SK-N-MC (cell line): ENCODE results near the gene RBM5.
"Not testable (repeated sequence)": the region's sequence is repeated elsewhere in the genome, so short reads cannot be mapped to it uniquely, and the experiment has no call there.

Experiments used
- DNase-seq: peaks from one replicate; pipeline ENCODE4 v3.0.0-alpha.2; 2011; ENCODE audit warnings: low read depth, low spot score
- H3K27ac ChIP-seq: fragments of 200-600 bp; sonication (generic); 2 replicates; pipeline ENCODE4 v1.5.1; 2016; ENCODE audit warnings: mixed run types
- H3K36me3 ChIP-seq: fragments of 200-600 bp; sonication (generic); 2 replicates; pipeline ENCODE4 v1.6.1; 2017; ENCODE audit warnings: antibody characterized with exemption, low read length, mixed read lengths; ENCODE audit not compliant: insufficient read depth
- H3K4me3 ChIP-seq: fragments of 200-600 bp; sonication (generic); 2 replicates; pipeline ENCODE4 v1.5.1; 2016
- H3K9ac ChIP-seq: fragments of 200-600 bp; sonication (generic); 2 replicates; pipeline ENCODE4 v1.8.0; 2017; ENCODE audit warnings: mixed run types, mixed read lengths; ENCODE audit not compliant: insufficient read length
- H3K9me3 ChIP-seq: fragments of 200-600 bp; sonication (generic); 2 replicates; pipeline ENCODE4 v1.6.1; 2017; ENCODE audit warnings: low read depth, mild to moderate bottlenecking, antibody characterized with exemption, low read length, moderate library complexity, mixed read lengths
- EZH2 ChIP-seq: fragments of 200-600 bp; sonication (generic); IDR thresholded peaks from one replicate; pipeline ENCODE4 v1.6.1; 2017; ENCODE audit warnings: antibody characterized with exemption
- FOXP2 ChIP-seq: optimal IDR thresholded peaks from 2 replicates; pipeline ENCODE3; 2011; ENCODE audit warnings: mild to moderate bottlenecking, moderate library complexity; ENCODE audit not compliant: insufficient read depth; ENCODE audit errors: extremely low read length, control extremely low read depth
- POLR2AphosphoS5 ChIP-seq: IDR thresholded peaks from 2 replicates; pipeline ENCODE4 v1.6.1; 2012; ENCODE audit warnings: mild to moderate bottlenecking, low read depth, low read length, borderline replicate concordance

RBM5 gene

GRCh38 chr3:50088725-50089608 is at the start of gene RBM5:
TSS of gene RBM5 (plus strand) at chr3:50088919. CDS start at chr3:50090435, 1,516 bp downstream.
- H3K36me3 ChIP-seq, result peaks cover 32% of the 10 kb centered on the region
- peak; percentile 87 for TF ChIP-seq POLR2AphosphoS5
- TF ChIP-seq FOXP2, result no peak
- no peak for TF ChIP-seq EZH2
- peak within 1 kb of the TSS; percentile 89 for H3K4me3 ChIP-seq
- peak within 1 kb of the TSS; percentile 91 for H3K27ac ChIP-seq
- H3K9me3 ChIP-seq, result no peaks in the 10 kb centered on the region
- DNase-seq, result peak; percentile 16
- H3K9ac ChIP-seq, result peak within 1 kb of the TSS; percentile 99

- TF ChIP-seq EZH2, result no peak
- TF ChIP-seq POLR2AphosphoS5, result no peak
- no peak for DNase-seq
- Histone ChIP-seq H3K9ac (no peak overlapping the region), H3K27ac (no peak overlapping the region), H3K4me3 (no peak overlapping the region), H3K36me3 (peaks cover 8% of the 10 kb centered on the region), H3K9me3 (no peaks in the 10 kb centered on the region)
Measured at GRCh38 chr3:50044976-50045375, 43.7 kb upstream of the RBM5 start.

GRCh38 chr3:50047426-50047825 is 41.3 kb upstream of the RBM5 start:
- H3K4me3 ChIP-seq, result no peak overlapping the region
- no peak overlapping the region for H3K27ac ChIP-seq
- H3K9ac ChIP-seq, result no peak overlapping the region
- no peaks in the 10 kb centered on the region for H3K9me3 ChIP-seq
- TF ChIP-seq FOXP2 (no peak), POLR2AphosphoS5 (no peak), EZH2 (no peak)
- H3K36me3 ChIP-seq, result peaks cover 17% of the 10 kb centered on the region
- DNase-seq, result no peak

GRCh38 chr3:50050361-50050760 is 38.4 kb upstream of the RBM5 start:
- Histone ChIP-seq H3K9me3 (no peaks in the 10 kb centered on the region), H3K36me3 (peaks cover 21% of the 10 kb centered on the region), H3K27ac (peak overlapping the region; percentile 78), H3K4me3 (0 out of 2 replicates have a peak overlapping the region, but pooled peaks have one; percentile 15), H3K9ac (no peak overlapping the region)
- TF ChIP-seq FOXP2, result no peak
- TF ChIP-seq POLR2AphosphoS5, result no peak
- TF ChIP-seq EZH2, result no peak
- peak; percentile 5 for DNase-seq

- Histone ChIP-seq H3K27ac (no peak overlapping the region), H3K9ac (no peak overlapping the region), H3K4me3 (no peak overlapping the region), H3K9me3 (no peaks in the 10 kb centered on the region), H3K36me3 (peaks cover 31% of the 10 kb centered on the region)
- no peak for TF ChIP-seq EZH2
- TF ChIP-seq POLR2AphosphoS5, result no peak
- no peak for TF ChIP-seq FOXP2
- no peak for DNase-seq
Measured at GRCh38 chr3:50057756-50058155, 31.0 kb upstream of the RBM5 start.

GRCh38 chr3:50068134-50068533 is 20.6 kb upstream of the RBM5 start:
- DNase-seq, result no peak

GRCh38 chr3:50078091-50078490 is 10.6 kb upstream of the RBM5 start:
- Histone ChIP-seq H3K9ac (no peak overlapping the region), H3K4me3 (no peak overlapping the region), H3K36me3 (peaks cover 5% of the 10 kb centered on the region; the same call in 1 of the 2 replicates), H3K9me3 (no peaks in the 10 kb centered on the region), H3K27ac (no peak overlapping the region)
- DNase-seq, result no peak
- TF ChIP-seq EZH2, result no peak
- no peak for TF ChIP-seq POLR2AphosphoS5
- TF ChIP-seq FOXP2, result no peak

More at GRCh38 chr3:50068134-50068533, 20.6 kb upstream of the RBM5 start:
- no peak overlapping the region for H3K4me3 ChIP-seq
- H3K9me3 ChIP-seq, result no peaks in the 10 kb centered on the region
- TF ChIP-seq POLR2AphosphoS5, result no peak
- no peak for TF ChIP-seq FOXP2
- TF ChIP-seq EZH2, result no peak
- no peak overlapping the region for H3K9ac ChIP-seq
- peaks cover 47% of the 10 kb centered on the region; the same call in 1 of the 2 replicates for H3K36me3 ChIP-seq
- no peak overlapping the region for H3K27ac ChIP-seq

GRCh38 chr3:50078622-50079021 is 10.1 kb upstream of the RBM5 start:
- H3K4me3 ChIP-seq, result no peak overlapping the region
- no peak overlapping the region for H3K27ac ChIP-seq
- no peak for TF ChIP-seq POLR2AphosphoS5
- no peaks in the 10 kb centered on the region for H3K9me3 ChIP-seq
- DNase-seq, result no peak
- H3K9ac ChIP-seq, result no peak overlapping the region
- peaks cover 4% of the 10 kb centered on the region; the same call in 1 of the 2 replicates for H3K36me3 ChIP-seq

GRCh38 chr3:50084951-50085350 is 3.8 kb upstream of the RBM5 start:
- not testable (repeated sequence) for DNase-seq, H3K36me3 ChIP-seq, H3K4me3 ChIP-seq, H3K27ac ChIP-seq, H3K9me3 ChIP-seq, H3K9ac ChIP-seq
